H1 (cell line): Measurements from ENCODE around the gene UPB1. TPM values are rescaled to one million over a fixed set of nuclear protein-coding genes. Genes with fewer than 3 reads are reported as not detected.

Source experiments
- RAD21 ChIP-seq, 2 experiments: IDR thresholded peaks in 1 of 2; conservative IDR thresholded peaks in 1 of 2; 2 replicates each; pipeline ENCODE4 v1.6.1; 2011; ENCODE audit warnings: low read depth in 2 of 2, low read length in 2 of 2, improper control_type of control experiment in 1 of 2, inconsistent platforms in 1 of 2, mild to moderate bottlenecking in 1 of 2, moderate library complexity in 1 of 2
- SIX5 ChIP-seq: IDR thresholded peaks from 2 replicates; pipeline ENCODE4 v1.6.1; 2011; ENCODE audit warnings: mild to moderate bottlenecking, low read depth, low read length
- TAF7 ChIP-seq: optimal IDR thresholded peaks from 2 replicates; pipeline ENCODE3; 2011; ENCODE audit warnings: low read depth, mild to moderate bottlenecking, inconsistent platforms, low read length, moderate library complexity, borderline replicate concordance
- polyA plus RNA-seq, 7 experiments: library from polyadenylated mRNA; depleted of rRNA in 3 of 7; stranded (reverse) in 5 of 7; unstranded in 2 of 7; fragments of >200 nt in 5 of 7; fragments of 200-250 nt in 2 of 7; gene quantifications; 1 replicate in 5 of 7; 2 replicates in 1 of 7; 4 replicates in 1 of 7; pipeline versions ENCODE4 v1.2.1 to v1.2.3, GENCODE V29; 2011 to 2013; ENCODE audit warnings: missing spikeins in 2 of 7, mixed read lengths in 2 of 7
- total RNA-seq: library from RNA; stranded (reverse); fragmentation: NEBNext Ultra II Directional; extraction: Animal tissue kit (Norgen Biotek cat#: 25700); gene quantifications from 2 replicates; pipeline ENCODE4 v1.2.1, GENCODE V29; 2021

UPB1 gene
- total and polyA plus RNA-seq, 2 of the 8 experiments (the other 6 are each of a cell fraction or from before 2014, with no cell fraction given), result 0.09 TPM; not detected in 1

- TF ChIP-seq TAF7 (no peak), RAD21 (IDR thresholded peaks at IDR 0.05 in 1 of 2, conservative IDR thresholded peaks at IDR 0.05 in 1 of 2; ENCODE audit: low read depth in 2 of 2, low read length in 2 of 2) (no peak), SIX5 (no peak)
These were observed 44.5 kb upstream of the UPB1 start (continued) for GRCh38 chr22:24450610-24451009.
